ENCODE measurements around the gene SPATA6L.

SPATA6L gene

GRCh38 chr9:4666042-4666699 is at the start of gene SPATA6L:
Gene SPATA6L (minus strand): TSS chr9:4666480. CDS start chr9:4666250, 230 bp downstream.
- DNase-seq (ENCODE audit: low spot score) = peak; percentile 61

- DNase-seq (ENCODE audit: low spot score) = no peak
Measured at GRCh38 chr9:4714266-4715016, 48.2 kb upstream of the SPATA6L start.

- DNase-seq (ENCODE audit: low spot score) = no peak
Measured at GRCh38 chr9:4713849-4714248, 47.6 kb upstream of the SPATA6L start.

GRCh38 chr9:4709380-4709779 is 43.1 kb upstream of the SPATA6L start:
- no peak for DNase-seq (ENCODE audit: low spot score)

GRCh38 chr9:4706971-4707622 is 40.8 kb upstream of the SPATA6L start:
- DNase-seq (ENCODE audit: low spot score) = no peak

- DNase-seq (ENCODE audit: low spot score) = no peak
Measured at GRCh38 chr9:4706021-4706420, 39.7 kb upstream of the SPATA6L start.

- DNase-seq (ENCODE audit: low spot score) = no peak
Measured at GRCh38 chr9:4704129-4704528, 37.8 kb upstream of the SPATA6L start.

- DNase-seq (ENCODE audit: low spot score) = no peak
Measured at GRCh38 chr9:4701526-4701925, 35.2 kb upstream of the SPATA6L start.

GRCh38 chr9:4700932-4701331 is 34.7 kb upstream of the SPATA6L start:
- no peak for DNase-seq (ENCODE audit: low spot score)

GRCh38 chr9:4700091-4700490 is 33.8 kb upstream of the SPATA6L start:
- no peak for DNase-seq (ENCODE audit: low spot score)

GRCh38 chr9:4691795-4692194 is 25.5 kb upstream of the SPATA6L start:
- DNase-seq (ENCODE audit: low spot score) = no peak

- DNase-seq (ENCODE audit: low spot score) = no peak
Measured at GRCh38 chr9:4690144-4690543, 23.9 kb upstream of the SPATA6L start.

GRCh38 chr9:4689687-4690104 is 23.4 kb upstream of the SPATA6L start:
- DNase-seq (ENCODE audit: low spot score) = no peak

GRCh38 chr9:4689021-4689420 is 22.7 kb upstream of the SPATA6L start:
- DNase-seq (ENCODE audit: low spot score) = no peak

- DNase-seq (ENCODE audit: low spot score) = no peak
Measured at GRCh38 chr9:4686584-4686983, 20.3 kb upstream of the SPATA6L start.

GRCh38 chr9:4686112-4686511 is 19.8 kb upstream of the SPATA6L start:
- DNase-seq (ENCODE audit: low spot score) = no peak

- no peak for DNase-seq (ENCODE audit: low spot score)
Measured at GRCh38 chr9:4684820-4685219, 18.5 kb upstream of the SPATA6L start.

- DNase-seq (ENCODE audit: low spot score) = no peak
Measured at GRCh38 chr9:4680750-4681149, 14.5 kb upstream of the SPATA6L start.

GRCh38 chr9:4680173-4680525 is 13.9 kb upstream of the SPATA6L start:
- DNase-seq (ENCODE audit: low spot score) = no peak

- peak; percentile 96 for DNase-seq (ENCODE audit: low spot score)
Measured at GRCh38 chr9:4679268-4680172, 13.2 kb upstream of the SPATA6L start, which contains the start of gene CDC37L1. Gene CDC37L1 (plus strand): TSS chr9:4679569. CDS start chr9:4679768, 199 bp downstream.

GRCh38 chr9:4678679-4679267 is 12.5 kb upstream of the SPATA6L start:
- DNase-seq (ENCODE audit: low spot score) = peak; percentile 11

GRCh38 chr9:4677392-4677791 is 11.1 kb upstream of the SPATA6L start:
- DNase-seq (ENCODE audit: low spot score) = no peak
